Suprapubic skin (tissue), 4 donors: Measurements from ENCODE around the gene STRN4.

Experiments
- EP300 ChIP-seq: sonication (generic); formaldehyde crosslinking; IDR thresholded peaks from one replicate; pipeline ENCODE4 v1.6.1; 2017; ENCODE audit warnings: antibody characterized with exemption
- POLR2A ChIP-seq, 2 donors: fragments of 450-650 bp; IDR thresholded peaks; one replicate each; pipeline ENCODE4 v1.6.1; 2017; ENCODE audit warnings: antibody characterized with exemption in 2 of 2, mild to moderate bottlenecking in 2 of 2, moderate library complexity in 2 of 2
- POLR2AphosphoS5 ChIP-seq, 3 donors: sonication (generic); formaldehyde crosslinking; IDR thresholded peaks; one replicate each; pipeline ENCODE4 v1.6.1; 2017; ENCODE audit warnings: antibody characterized with exemption in 3 of 3
- TF ChIP-seq, protein P1 (sequence below), 2 donors: fragments of 200-600 bp in 1 of 2; fragments of 450-650 bp in 1 of 2; sonication (generic) in 1 of 2; IDR thresholded peaks; one replicate each; pipeline ENCODE4 v1.5.1; 2016 to 2019; ENCODE audit warnings: antibody characterized with exemption in 2 of 2, mild to moderate bottlenecking in 1 of 2, moderate library complexity in 1 of 2

DNA sequence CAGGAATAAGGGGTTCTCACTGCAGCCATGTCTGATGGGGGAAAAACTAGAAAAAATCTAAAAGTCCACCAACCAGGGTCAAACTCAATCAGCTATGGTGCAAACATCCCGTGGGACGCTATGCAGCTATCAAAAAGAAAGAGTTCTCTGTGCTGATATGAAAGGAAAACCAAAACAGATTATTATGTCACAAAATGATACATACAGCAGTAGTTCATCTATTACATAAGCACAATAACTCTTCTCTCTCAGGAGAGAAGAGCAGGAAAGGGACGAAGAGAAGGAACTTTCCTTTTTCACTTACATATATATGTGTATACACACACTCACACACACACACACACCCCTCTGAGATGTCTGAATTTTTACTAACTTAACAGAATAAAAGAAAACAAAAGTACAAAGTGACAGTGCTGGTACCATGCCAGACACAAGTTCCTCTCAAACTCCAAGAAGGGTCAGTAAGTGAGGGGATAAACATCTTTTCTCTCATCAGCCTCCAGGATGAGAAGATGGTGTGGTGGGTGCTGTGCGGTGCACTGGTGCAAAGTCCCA lies 3.2 kb downstream of the STRN4 start:
- TF ChIP-seq POLR2AphosphoS5 (IDR thresholded peaks at IDR 0.05) = no peak
- TF ChIP-seq, protein P1, sequence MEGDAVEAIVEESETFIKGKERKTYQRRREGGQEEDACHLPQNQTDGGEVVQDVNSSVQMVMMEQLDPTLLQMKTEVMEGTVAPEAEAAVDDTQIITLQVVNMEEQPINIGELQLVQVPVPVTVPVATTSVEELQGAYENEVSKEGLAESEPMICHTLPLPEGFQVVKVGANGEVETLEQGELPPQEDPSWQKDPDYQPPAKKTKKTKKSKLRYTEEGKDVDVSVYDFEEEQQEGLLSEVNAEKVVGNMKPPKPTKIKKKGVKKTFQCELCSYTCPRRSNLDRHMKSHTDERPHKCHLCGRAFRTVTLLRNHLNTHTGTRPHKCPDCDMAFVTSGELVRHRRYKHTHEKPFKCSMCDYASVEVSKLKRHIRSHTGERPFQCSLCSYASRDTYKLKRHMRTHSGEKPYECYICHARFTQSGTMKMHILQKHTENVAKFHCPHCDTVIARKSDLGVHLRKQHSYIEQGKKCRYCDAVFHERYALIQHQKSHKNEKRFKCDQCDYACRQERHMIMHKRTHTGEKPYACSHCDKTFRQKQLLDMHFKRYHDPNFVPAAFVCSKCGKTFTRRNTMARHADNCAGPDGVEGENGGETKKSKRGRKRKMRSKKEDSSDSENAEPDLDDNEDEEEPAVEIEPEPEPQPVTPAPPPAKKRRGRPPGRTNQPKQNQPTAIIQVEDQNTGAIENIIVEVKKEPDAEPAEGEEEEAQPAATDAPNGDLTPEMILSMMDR (IDR thresholded peaks at IDR 0.05) = no peak
- TF ChIP-seq POLR2A (IDR thresholded peaks at IDR 0.05) = no peak
- no peak for TF ChIP-seq EP300
